ENCODE measurements around the gene AFDN. TPM values are rescaled to one million over a fixed set of nuclear protein-coding genes. Genes with fewer than 3 reads are reported as not detected.

The AFDN gene
- total and polyA plus RNA-seq, 10 of the 15 experiments (the other 5 are each of a cell fraction or from before 2014, with no cell fraction given) = 5.7 to 68.2 (median 45.1) TPM

DNA sequence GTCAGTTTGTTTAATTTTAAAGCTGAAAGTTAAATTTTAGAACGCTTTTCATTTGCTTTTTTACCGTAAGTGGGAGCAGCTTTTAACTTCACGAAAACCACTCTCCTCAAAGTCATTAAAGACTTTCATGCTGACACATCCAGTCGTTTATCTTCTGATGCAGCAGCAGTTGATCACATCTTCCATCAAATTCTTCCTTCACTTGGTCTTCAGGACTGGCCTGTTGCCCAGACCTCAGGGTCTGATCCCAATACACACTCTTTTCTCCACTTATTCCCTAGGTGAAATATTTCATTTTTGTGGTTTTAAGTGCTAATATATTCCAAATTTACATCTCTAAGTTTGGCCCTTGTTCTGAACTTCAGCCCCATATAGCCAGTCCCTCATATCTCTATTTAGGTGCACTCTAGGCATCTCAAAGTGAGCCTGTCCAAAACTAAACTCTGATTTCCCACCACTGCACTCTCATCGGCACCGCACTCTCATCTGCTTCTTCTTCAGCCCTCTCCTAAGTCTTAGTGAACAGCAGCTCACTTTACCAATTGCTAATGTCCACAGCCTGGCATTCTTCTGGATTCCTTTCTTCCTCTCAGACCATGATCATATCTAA lies 20.4 kb downstream of the AFDN start:
- WGBS (ENCODE audit: insufficient coverage, insufficient replicate concordance, low lambda C conversion rate, missing lambda C conversion rate) = 78% methylated on average over 6 of the region's 6 CpGs
- TF ChIP-seq, protein P1, sequence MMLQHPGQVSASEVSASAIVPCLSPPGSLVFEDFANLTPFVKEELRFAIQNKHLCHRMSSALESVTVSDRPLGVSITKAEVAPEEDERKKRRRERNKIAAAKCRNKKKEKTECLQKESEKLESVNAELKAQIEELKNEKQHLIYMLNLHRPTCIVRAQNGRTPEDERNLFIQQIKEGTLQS (IDR thresholded peaks at IDR 0.05; ENCODE audit: borderline replicate concordance, extremely low read depth, low read depth, low read length) = no peak
- TF ChIP-seq BACH1 (IDR thresholded peaks at IDR 0.05; ENCODE audit: borderline replicate concordance) (no peak), ZNF24 (IDR thresholded peaks at IDR 0.05) (no peak), SP1 (IDR thresholded peaks at IDR 0.05; ENCODE audit: low read depth, low read length) (no peak), JUND (IDR thresholded peaks at IDR 0.05; ENCODE audit: low read depth, low read length) (no peak), STAT1 (conservative IDR thresholded peaks at IDR 0.05) (no peak)
- H3K27me3 ChIP-seq (replicated peaks in 1 of 2; ENCODE audit: control insufficient read depth in 2 of 2, insufficient read depth in 2 of 2, low read length in 1 of 2) = no peaks in the 10 kb centered on the region
- no peak overlapping the region for H3K9ac ChIP-seq (ENCODE audit: control insufficient read depth, insufficient read depth, low read length)
- intact Hi-C loops (cut with micrococcal nuclease; ENCODE audit: unreplicated experiment) (no loop called here), in situ Hi-C loops (cut with MboI) (no loop called here)
- H4K20me1 ChIP-seq (ENCODE audit: control insufficient read depth, insufficient read depth) = no peaks in the 10 kb centered on the region
- ATAC-seq = no peak
- SMC1A ChIA-PET (ENCODE audit: uncharacterized antibody, unreplicated experiment) = interaction anchor here (1.1 to 4.8 kb wide), 3 partner anchors 9 to 13 kb away, joined by 6 to 22 read pairs (median 8); no protein-coding TSS in a partner anchor
- FAIRE-seq = no peak
- H3K27ac ChIP-seq (ENCODE audit: control insufficient read depth, insufficient read depth) = no peak overlapping the region
- no peak for DNase-seq (ENCODE audit: low read depth, low spot score)
- peaks cover 11% of the 10 kb centered on the region for H3K79me2 ChIP-seq (ENCODE audit: control insufficient read depth, insufficient read depth, low read length)
- no TSS peak for BruUV-seq (replicated peaks)
- CTCF ChIA-PET = interaction anchor here (1.0 to 1.6 kb wide), 3 partner anchors 12 to 32 kb away, joined by 3 to 4 read pairs (median 3); no protein-coding TSS in a partner anchor
- POLR2A ChIA-PET = interaction anchor here (0.6 kb wide), 1 partner anchor 10 kb away, joined by 3 read pairs; no protein-coding TSS in a partner anchor
- no peak overlapping the region for H2AFZ ChIP-seq (ENCODE audit: control insufficient read depth, low read depth, low read length)
- no peak overlapping the region for H3K4me2 ChIP-seq (ENCODE audit: control insufficient read depth, insufficient read depth)
- H3K36me3 ChIP-seq (ENCODE audit: control insufficient read depth in 2 of 2, insufficient read depth in 2 of 2, low read length in 1 of 2) = no peaks in the 10 kb centered on the region
- peaks cover 7% of the 10 kb centered on the region; the same call in 1 of the 2 replicates for H3K4me1 ChIP-seq (ENCODE audit: control insufficient read depth, insufficient read depth, low read length)
- RAD21 ChIA-PET (ENCODE audit: unreplicated experiment) = no interaction called here
- H3K9me3 ChIP-seq (replicated peaks; ENCODE audit: control insufficient read depth, insufficient read depth, low read length) = no peaks in the 10 kb centered on the region
- H3K4me3 ChIP-seq = no peak overlapping the region

DNA sequence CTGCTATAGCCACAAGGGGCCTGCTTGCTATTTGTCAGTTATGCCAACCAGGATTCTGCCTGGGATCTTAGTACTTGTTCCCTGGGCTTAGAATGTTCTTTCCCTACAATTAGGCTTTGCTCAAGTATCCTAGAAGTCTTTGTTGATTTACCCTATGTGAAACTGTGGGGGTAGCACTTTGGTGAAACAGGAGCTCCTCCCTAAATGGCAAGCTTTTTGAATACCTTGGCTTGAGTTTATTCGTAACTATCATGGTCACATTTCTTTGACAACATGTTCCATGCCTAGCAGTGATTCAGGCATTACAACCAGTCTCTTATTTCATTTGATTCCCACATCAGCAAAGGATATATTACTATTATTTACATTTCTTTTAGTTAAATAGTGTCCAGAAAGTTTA lies 21.2 kb downstream of the AFDN start:
- no peak overlapping the region for H3K9ac ChIP-seq (ENCODE audit: control insufficient read depth, insufficient read depth, low read length)
- BruUV-seq (replicated peaks) = no TSS peak
- H2AFZ ChIP-seq (ENCODE audit: control insufficient read depth, low read depth, low read length) = no peak overlapping the region
- 95% methylated on average over 1 of the region's 1 CpG for WGBS (ENCODE audit: insufficient coverage, insufficient replicate concordance, low lambda C conversion rate, missing lambda C conversion rate)
- no peak overlapping the region for H3K27ac ChIP-seq (ENCODE audit: control insufficient read depth, insufficient read depth)
- intact Hi-C loops (cut with micrococcal nuclease; ENCODE audit: unreplicated experiment) (no loop called here), in situ Hi-C loops (cut with MboI) (no loop called here)
- ChIA-PET SMC1A (ENCODE audit: uncharacterized antibody, unreplicated experiment) (interaction anchor here (1.1 to 1.6 kb wide), 2 partner anchors 12 to 14 kb away, joined by 6 to 8 read pairs; no protein-coding TSS in a partner anchor), CTCF (interaction anchor here (1.0 to 1.6 kb wide), 3 partner anchors 13 to 31 kb away, joined by 3 to 4 read pairs (median 3); no protein-coding TSS in a partner anchor), POLR2A (interaction anchor here (0.6 kb wide), 1 partner anchor 10 kb away, joined by 3 read pairs; no protein-coding TSS in a partner anchor), RAD21 (ENCODE audit: unreplicated experiment) (no interaction called here)
- H3K4me1 ChIP-seq (ENCODE audit: control insufficient read depth, insufficient read depth, low read length) = peaks cover 7% of the 10 kb centered on the region; the same call in 1 of the 2 replicates
- no peak overlapping the region for H3K4me2 ChIP-seq (ENCODE audit: control insufficient read depth, insufficient read depth)
- FAIRE-seq (no peak), ATAC-seq (no peak), DNase-seq (ENCODE audit: low read depth, low spot score) (no peak)
- H4K20me1 ChIP-seq (ENCODE audit: control insufficient read depth, insufficient read depth) = no peaks in the 10 kb centered on the region
- H3K79me2 ChIP-seq (ENCODE audit: control insufficient read depth, insufficient read depth, low read length) = peaks cover 17% of the 10 kb centered on the region
- no peaks in the 10 kb centered on the region for H3K9me3 ChIP-seq (replicated peaks; ENCODE audit: control insufficient read depth, insufficient read depth, low read length)
- no peaks in the 10 kb centered on the region for H3K36me3 ChIP-seq (ENCODE audit: control insufficient read depth in 2 of 2, insufficient read depth in 2 of 2, low read length in 1 of 2)
- H3K4me3 ChIP-seq = no peak overlapping the region
- no peaks in the 10 kb centered on the region for H3K27me3 ChIP-seq (replicated peaks in 1 of 2; ENCODE audit: control insufficient read depth in 2 of 2, insufficient read depth in 2 of 2, low read length in 1 of 2)
- TF ChIP-seq, protein P2, sequence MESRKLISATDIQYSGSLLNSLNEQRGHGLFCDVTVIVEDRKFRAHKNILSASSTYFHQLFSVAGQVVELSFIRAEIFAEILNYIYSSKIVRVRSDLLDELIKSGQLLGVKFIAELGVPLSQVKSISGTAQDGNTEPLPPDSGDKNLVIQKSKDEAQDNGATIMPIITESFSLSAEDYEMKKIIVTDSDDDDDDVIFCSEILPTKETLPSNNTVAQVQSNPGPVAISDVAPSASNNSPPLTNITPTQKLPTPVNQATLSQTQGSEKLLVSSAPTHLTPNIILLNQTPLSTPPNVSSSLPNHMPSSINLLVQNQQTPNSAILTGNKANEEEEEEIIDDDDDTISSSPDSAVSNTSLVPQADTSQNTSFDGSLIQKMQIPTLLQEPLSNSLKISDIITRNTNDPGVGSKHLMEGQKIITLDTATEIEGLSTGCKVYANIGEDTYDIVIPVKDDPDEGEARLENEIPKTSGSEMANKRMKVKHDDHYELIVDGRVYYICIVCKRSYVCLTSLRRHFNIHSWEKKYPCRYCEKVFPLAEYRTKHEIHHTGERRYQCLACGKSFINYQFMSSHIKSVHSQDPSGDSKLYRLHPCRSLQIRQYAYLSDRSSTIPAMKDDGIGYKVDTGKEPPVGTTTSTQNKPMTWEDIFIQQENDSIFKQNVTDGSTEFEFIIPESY (IDR thresholded peaks at IDR 0.05) = no peak
- TF ChIP-seq NR2F1 (conservative IDR thresholded peaks at IDR 0.05) (no peak), DPF2 (IDR thresholded peaks at IDR 0.05) (no peak), SUPT20H (IDR thresholded peaks at IDR 0.05; ENCODE audit: borderline replicate concordance, control insufficient read depth, low read depth, low read length) (no peak)
- TF ChIP-seq, protein P3, sequence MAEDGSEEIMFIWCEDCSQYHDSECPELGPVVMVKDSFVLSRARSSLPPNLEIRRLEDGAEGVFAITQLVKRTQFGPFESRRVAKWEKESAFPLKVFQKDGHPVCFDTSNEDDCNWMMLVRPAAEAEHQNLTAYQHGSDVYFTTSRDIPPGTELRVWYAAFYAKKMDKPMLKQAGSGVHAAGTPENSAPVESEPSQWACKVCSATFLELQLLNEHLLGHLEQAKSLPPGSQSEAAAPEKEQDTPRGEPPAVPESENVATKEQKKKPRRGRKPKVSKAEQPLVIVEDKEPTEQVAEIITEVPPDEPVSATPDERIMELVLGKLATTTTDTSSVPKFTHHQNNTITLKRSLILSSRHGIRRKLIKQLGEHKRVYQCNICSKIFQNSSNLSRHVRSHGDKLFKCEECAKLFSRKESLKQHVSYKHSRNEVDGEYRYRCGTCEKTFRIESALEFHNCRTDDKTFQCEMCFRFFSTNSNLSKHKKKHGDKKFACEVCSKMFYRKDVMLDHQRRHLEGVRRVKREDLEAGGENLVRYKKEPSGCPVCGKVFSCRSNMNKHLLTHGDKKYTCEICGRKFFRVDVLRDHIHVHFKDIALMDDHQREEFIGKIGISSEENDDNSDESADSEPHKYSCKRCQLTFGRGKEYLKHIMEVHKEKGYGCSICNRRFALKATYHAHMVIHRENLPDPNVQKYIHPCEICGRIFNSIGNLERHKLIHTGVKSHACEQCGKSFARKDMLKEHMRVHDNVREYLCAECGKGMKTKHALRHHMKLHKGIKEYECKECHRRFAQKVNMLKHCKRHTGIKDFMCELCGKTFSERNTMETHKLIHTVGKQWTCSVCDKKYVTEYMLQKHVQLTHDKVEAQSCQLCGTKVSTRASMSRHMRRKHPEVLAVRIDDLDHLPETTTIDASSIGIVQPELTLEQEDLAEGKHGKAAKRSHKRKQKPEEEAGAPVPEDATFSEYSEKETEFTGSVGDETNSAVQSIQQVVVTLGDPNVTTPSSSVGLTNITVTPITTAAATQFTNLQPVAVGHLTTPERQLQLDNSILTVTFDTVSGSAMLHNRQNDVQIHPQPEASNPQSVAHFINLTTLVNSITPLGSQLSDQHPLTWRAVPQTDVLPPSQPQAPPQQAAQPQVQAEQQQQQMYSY (CRISPR knock-in tag; IDR thresholded peaks at IDR 0.05) = no peak

Data from GM12878 (cell line).